ENCODE measurements around the gene SMIM22.

DNA sequence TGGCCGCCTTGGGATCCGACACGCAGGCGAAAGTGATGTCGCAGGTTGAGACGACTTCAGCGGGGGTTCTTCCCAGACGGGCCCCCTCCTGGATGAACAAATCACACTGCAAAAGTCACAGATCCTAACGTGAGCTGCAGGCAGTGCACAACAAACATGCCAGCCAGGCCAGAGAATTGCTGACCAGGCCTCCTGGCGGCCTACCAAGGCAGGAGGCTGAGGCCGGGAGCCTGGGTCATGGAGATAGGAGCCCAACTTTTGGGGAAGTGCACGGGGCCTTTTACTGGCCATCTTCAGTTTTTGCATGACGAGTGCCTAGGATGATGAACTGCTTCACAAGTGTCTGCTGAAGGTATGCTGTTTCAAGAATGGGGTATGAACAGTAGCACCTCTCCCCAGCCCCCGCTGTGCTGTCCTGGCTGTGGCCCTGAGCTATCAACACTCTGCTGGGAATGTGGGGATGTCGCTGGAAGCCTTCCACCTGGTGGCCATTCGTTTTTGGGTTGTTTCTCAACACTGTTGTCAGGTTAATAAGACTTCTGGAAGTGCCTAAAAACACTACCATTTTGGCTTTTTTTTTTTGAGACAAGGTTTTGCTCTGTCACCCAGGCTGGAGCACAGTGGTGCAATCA, 19.5 kb downstream of the SMIM22 start:
- no peak for TF ChIP-seq POLR2A (IDR thresholded peaks at IDR 0.05; ENCODE audit: low read depth, low read length)
- no peak for TF ChIP-seq EZH2 (IDR thresholded peaks at IDR 0.05; ENCODE audit: borderline replicate concordance, low read depth, low read length, severe bottlenecking)
- TF ChIP-seq, protein P1, sequence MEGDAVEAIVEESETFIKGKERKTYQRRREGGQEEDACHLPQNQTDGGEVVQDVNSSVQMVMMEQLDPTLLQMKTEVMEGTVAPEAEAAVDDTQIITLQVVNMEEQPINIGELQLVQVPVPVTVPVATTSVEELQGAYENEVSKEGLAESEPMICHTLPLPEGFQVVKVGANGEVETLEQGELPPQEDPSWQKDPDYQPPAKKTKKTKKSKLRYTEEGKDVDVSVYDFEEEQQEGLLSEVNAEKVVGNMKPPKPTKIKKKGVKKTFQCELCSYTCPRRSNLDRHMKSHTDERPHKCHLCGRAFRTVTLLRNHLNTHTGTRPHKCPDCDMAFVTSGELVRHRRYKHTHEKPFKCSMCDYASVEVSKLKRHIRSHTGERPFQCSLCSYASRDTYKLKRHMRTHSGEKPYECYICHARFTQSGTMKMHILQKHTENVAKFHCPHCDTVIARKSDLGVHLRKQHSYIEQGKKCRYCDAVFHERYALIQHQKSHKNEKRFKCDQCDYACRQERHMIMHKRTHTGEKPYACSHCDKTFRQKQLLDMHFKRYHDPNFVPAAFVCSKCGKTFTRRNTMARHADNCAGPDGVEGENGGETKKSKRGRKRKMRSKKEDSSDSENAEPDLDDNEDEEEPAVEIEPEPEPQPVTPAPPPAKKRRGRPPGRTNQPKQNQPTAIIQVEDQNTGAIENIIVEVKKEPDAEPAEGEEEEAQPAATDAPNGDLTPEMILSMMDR (IDR thresholded peaks at IDR 0.05; ENCODE audit: extremely low read depth in 1 of 2, insufficient read depth in 1 of 2, low read depth in 1 of 2, low read length in 2 of 2), result no peak
- TF ChIP-seq POLR2AphosphoS5 (IDR thresholded peaks at IDR 0.05; ENCODE audit: insufficient read depth, low read depth, low read length), result no peak
- TF ChIP-seq JUN (IDR thresholded peaks at IDR 0.05; ENCODE audit: borderline replicate concordance, insufficient read depth, insufficient read length, low read depth), result no peak
- TF ChIP-seq GATA2 (IDR thresholded peaks at IDR 0.05; ENCODE audit: insufficient read depth, insufficient read length, low read depth, low read length), result no peak
- TF ChIP-seq, protein P2, sequence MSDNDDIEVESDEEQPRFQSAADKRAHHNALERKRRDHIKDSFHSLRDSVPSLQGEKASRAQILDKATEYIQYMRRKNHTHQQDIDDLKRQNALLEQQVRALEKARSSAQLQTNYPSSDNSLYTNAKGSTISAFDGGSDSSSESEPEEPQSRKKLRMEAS (IDR thresholded peaks at IDR 0.05; ENCODE audit: insufficient read depth, insufficient read length), result no peak
- TF ChIP-seq MYC (IDR thresholded peaks at IDR 0.05; ENCODE audit: low read depth, low read length), result no peak
- no peak for TF ChIP-seq FOS (IDR thresholded peaks at IDR 0.05; ENCODE audit: borderline replicate concordance, insufficient read depth, low read length)

Data from endothelial cell of umbilical vein (primary cell).